Trophoblast cell (in vitro differentiated cells and primary cell): ENCODE data around the gene NTN5.
"Not testable (repeated sequence)": the region's sequence is repeated elsewhere in the genome, so short reads cannot be mapped to it uniquely, and the experiment has no call there.

Source experiments
- DNase-seq, 2 donors: peaks; one replicate each; pipeline ENCODE4 v3.0.0-alpha.2; 2016
- H2AFZ ChIP-seq: 2 replicates; pipeline ENCODE4 v1.6.1; 2013; ENCODE audit warnings: low read length, moderate library complexity, mild to moderate bottlenecking; ENCODE audit not compliant: insufficient read depth, poor library complexity
- H2AK5ac ChIP-seq: 2 replicates; pipeline ENCODE4 v1.6.1; 2013; ENCODE audit warnings: mild to moderate bottlenecking, low read length
- H2BK120ac ChIP-seq: 2 replicates; pipeline ENCODE4 v1.6.1; 2013; ENCODE audit warnings: low read length, mild to moderate bottlenecking, moderate library complexity; ENCODE audit not compliant: insufficient read depth, poor library complexity
- H2BK12ac ChIP-seq: 2 replicates; pipeline ENCODE4 v1.6.1; 2013; ENCODE audit warnings: mild to moderate bottlenecking, low read length, moderate library complexity
- H2BK5ac ChIP-seq: 2 replicates; pipeline ENCODE4 v1.6.1; 2013; ENCODE audit warnings: low read length, low read depth, moderate library complexity, mild to moderate bottlenecking; ENCODE audit not compliant: poor library complexity
- H3K14ac ChIP-seq: 2 replicates; pipeline ENCODE4 v1.6.1; 2013; ENCODE audit warnings: mild to moderate bottlenecking, low read length
- H3K18ac ChIP-seq: 2 replicates; pipeline ENCODE4 v1.6.1; 2013; ENCODE audit warnings: mild to moderate bottlenecking, low read length
- H3K23ac ChIP-seq: 2 replicates; pipeline ENCODE4 v1.6.1; 2013; ENCODE audit warnings: low read length
- H3K27ac ChIP-seq: 2 replicates; pipeline ENCODE4 v1.5.1; 2013; ENCODE audit warnings: low read depth, mild to moderate bottlenecking, inconsistent platforms, low read length, moderate library complexity
- H3K27me3 ChIP-seq: 2 replicates; pipeline ENCODE4 v1.6.1; 2013; ENCODE audit warnings: inconsistent platforms, mild to moderate bottlenecking, low read length, moderate library complexity; ENCODE audit not compliant: insufficient read depth
- H3K36me3 ChIP-seq, 2 experiments: 1 replicate in 1 of 2; 2 replicates in 1 of 2; pipeline ENCODE4 v1.6.1; 2013; ENCODE audit warnings: low read length in 2 of 2, mild to moderate bottlenecking in 2 of 2, moderate library complexity in 1 of 2; ENCODE audit not compliant: insufficient read depth in 2 of 2, control insufficient read depth in 1 of 2
- H3K4ac ChIP-seq: 2 replicates; pipeline ENCODE4 v1.6.1; 2013; ENCODE audit warnings: low read depth, mild to moderate bottlenecking, low read length, moderate library complexity
- H3K4me1 ChIP-seq, 2 experiments: 1 replicate in 1 of 2; 2 replicates in 1 of 2; pipeline ENCODE4 v1.6.1; 2013; ENCODE audit warnings: low read length in 2 of 2, mild to moderate bottlenecking in 2 of 2, moderate library complexity in 1 of 2; ENCODE audit not compliant: insufficient read depth in 2 of 2, control insufficient read depth in 1 of 2
- H3K4me2 ChIP-seq: 2 replicates; pipeline ENCODE4 v1.6.1; 2013; ENCODE audit warnings: inconsistent platforms, mild to moderate bottlenecking, low read length, moderate library complexity
- H3K4me3 ChIP-seq: 2 replicates; pipeline ENCODE4 v1.5.1; 2013; ENCODE audit warnings: mild to moderate bottlenecking, low read depth, low read length, inconsistent platforms
- H3K79me1 ChIP-seq: one replicate; pipeline ENCODE4 v1.6.1; 2013; ENCODE audit warnings: low read length
- H3K79me2 ChIP-seq: 2 replicates; pipeline ENCODE4 v1.6.1; 2013; ENCODE audit warnings: low read length, mild to moderate bottlenecking; ENCODE audit not compliant: control insufficient read depth, insufficient read depth, poor library complexity
- H3K9ac ChIP-seq: 2 replicates; pipeline ENCODE4 v1.6.1; 2013; ENCODE audit warnings: mild to moderate bottlenecking, low read length
- H3K9me3 ChIP-seq: 2 replicates; pipeline ENCODE4 v1.6.1; 2013; ENCODE audit warnings: low read depth, mild to moderate bottlenecking, control low read depth, inconsistent platforms, low read length; ENCODE audit not compliant: insufficient read depth
- H4K12ac ChIP-seq: 2 replicates; pipeline ENCODE4 v1.6.1; 2013; ENCODE audit warnings: low read depth, mild to moderate bottlenecking, low read length, moderate library complexity
- H4K8ac ChIP-seq: 2 replicates; pipeline ENCODE4 v1.6.1; 2013; ENCODE audit warnings: low read depth, mild to moderate bottlenecking, low read length, moderate library complexity
- H4K91ac ChIP-seq: one replicate; pipeline ENCODE4 v1.6.1; 2013; ENCODE audit warnings: low read depth, mild to moderate bottlenecking, low read length, moderate library complexity
- WGBS: extraction: QIAGEN DNeasy Blood & Tissue Kit; methylation state at CpG from one replicate; pipeline ENCODE4 v1.1.7; 2013; ENCODE audit warnings: missing lambda C conversion rate; ENCODE audit not compliant: insufficient read length, insufficient coverage; ENCODE audit errors: extremely low coverage; 5-methylcytosine and 5-hydroxymethylcytosine counted together

NTN5 gene

DNA sequence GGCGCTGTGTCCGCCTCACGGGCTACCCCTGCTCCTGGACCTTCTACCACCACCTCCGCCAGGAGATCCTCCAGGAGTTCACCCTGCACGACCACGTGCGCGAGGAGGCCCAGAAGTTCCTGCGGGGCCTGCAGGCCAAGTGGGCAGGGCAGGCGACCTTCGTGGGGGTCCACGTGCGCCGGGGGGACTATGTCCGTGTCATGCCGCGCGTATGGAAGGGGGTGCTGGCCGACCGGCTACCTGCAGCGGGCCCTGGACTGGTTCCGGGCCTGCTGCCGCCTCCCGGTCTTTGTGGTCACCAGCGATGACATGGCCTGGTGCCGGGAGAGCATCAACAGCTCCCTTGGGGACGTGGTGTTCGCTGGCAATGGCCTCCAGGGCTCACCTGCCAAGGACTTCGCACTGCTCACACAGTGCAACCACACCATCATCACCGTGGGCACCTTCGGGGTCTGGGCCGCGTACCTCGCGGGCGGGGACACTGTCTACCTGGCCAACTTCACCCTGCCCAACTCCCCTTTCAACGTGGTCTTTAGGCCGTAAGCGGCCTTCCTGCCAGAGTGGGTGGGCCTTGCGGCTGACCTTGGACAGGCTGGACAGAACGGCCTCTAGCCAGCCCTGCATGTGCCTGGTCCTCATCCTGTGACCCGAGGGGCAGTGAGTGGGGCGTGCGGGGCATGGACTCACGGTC lies 7.8 kb upstream of the NTN5 start:
- H4K91ac ChIP-seq = no peak overlapping the region
- DNase-seq = no peak
- H2BK5ac ChIP-seq = no peak overlapping the region
- no peaks in the 10 kb centered on the region for H3K9me3 ChIP-seq
- no peak overlapping the region for H4K8ac ChIP-seq
- H3K23ac ChIP-seq = no peak overlapping the region
- H3K4me2 ChIP-seq = no peak overlapping the region
- no peak overlapping the region for H2BK12ac ChIP-seq
- H2BK120ac ChIP-seq = no peak overlapping the region
- no peak overlapping the region for H3K4ac ChIP-seq
- no peaks in the 10 kb centered on the region for H3K36me3 ChIP-seq
- H3K79me1 ChIP-seq = no peaks in the 10 kb centered on the region
- H3K9ac ChIP-seq = no peak overlapping the region
- no peak overlapping the region for H4K12ac ChIP-seq
- no peaks in the 10 kb centered on the region for H3K4me1 ChIP-seq
- no peak overlapping the region for H2AK5ac ChIP-seq
- H3K4me3 ChIP-seq = no peak overlapping the region
- no peak overlapping the region for H2AFZ ChIP-seq
- H3K27me3 ChIP-seq = no peaks in the 10 kb centered on the region
- H3K79me2 ChIP-seq = no peaks in the 10 kb centered on the region
- H3K27ac ChIP-seq = no peak overlapping the region
- no peak overlapping the region for H3K14ac ChIP-seq
- WGBS = no CpG with 5 or more reads among the region's 45 CpGs
- H3K18ac ChIP-seq = no peak overlapping the region

DNA sequence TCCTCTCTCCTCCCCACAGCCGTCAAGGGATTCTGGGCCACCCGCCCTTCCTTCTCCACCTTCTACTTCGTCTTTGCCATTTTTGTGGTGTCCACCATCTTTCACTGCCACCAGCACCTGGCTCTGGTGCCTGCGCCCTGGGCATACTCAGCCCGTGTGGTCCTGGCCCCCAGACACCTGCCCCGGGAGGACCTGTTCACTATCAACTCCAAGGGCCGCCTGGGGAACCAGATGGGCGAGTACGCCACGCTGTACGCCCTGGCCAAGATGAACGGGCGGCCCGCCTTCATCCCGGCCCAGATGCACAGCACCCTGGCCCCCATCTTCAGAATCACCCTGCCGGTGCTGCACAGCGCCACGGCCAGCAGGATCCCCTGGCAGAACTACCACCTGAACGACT lies 7.2 kb upstream of the NTN5 start:
- not testable (repeated sequence) for H2BK5ac ChIP-seq, H3K23ac ChIP-seq, H4K91ac ChIP-seq, H4K12ac ChIP-seq, H3K9ac ChIP-seq, H3K36me3 ChIP-seq, DNase-seq, H3K27ac ChIP-seq, H2AK5ac ChIP-seq, H2AFZ ChIP-seq, H2BK120ac ChIP-seq, H3K4me3 ChIP-seq, H3K4ac ChIP-seq, H3K79me2 ChIP-seq, H3K79me1 ChIP-seq, H3K4me1 ChIP-seq, H3K4me2 ChIP-seq, H2BK12ac ChIP-seq, H3K9me3 ChIP-seq, H3K14ac ChIP-seq, H3K27me3 ChIP-seq, H3K18ac ChIP-seq, H4K8ac ChIP-seq
- no CpG with 5 or more reads among the region's 19 CpGs for WGBS

DNA sequence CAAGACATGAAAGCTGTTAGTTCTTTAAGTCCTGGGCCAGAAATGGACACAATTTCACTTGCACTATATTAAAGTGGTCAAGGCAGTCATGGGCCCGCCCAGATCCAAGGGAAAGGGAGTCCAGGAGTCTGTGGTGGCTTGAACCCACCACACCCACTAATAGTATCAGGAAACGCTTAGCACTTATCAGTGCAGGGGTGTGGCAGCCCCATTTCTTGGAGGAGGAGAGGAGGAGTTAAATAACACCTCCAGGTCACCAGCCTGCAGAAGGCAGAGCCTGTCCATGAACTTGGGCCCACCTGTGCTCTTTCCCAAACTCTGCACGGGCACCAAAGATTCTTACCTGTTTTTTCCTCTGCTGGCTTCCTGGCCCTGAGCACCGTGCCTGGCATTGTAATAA lies 5.4 kb upstream of the NTN5 start:
- Histone ChIP-seq H2BK5ac (no peak overlapping the region), H4K8ac (no peak overlapping the region), H3K9ac (no peak overlapping the region), H2BK12ac (no peak overlapping the region), H3K4me3 (no peak overlapping the region), H3K36me3 (no peaks in the 10 kb centered on the region), H2AFZ (no peak overlapping the region), H3K9me3 (no peaks in the 10 kb centered on the region), H2BK120ac (no peak overlapping the region), H3K79me2 (no peaks in the 10 kb centered on the region), H3K79me1 (no peaks in the 10 kb centered on the region), H3K23ac (no peak overlapping the region), H4K91ac (no peak overlapping the region), H3K4me2 (no peak overlapping the region), H2AK5ac (no peak overlapping the region), H3K14ac (no peak overlapping the region), H3K27me3 (no peaks in the 10 kb centered on the region), H4K12ac (no peak overlapping the region), H3K4ac (no peak overlapping the region), H3K27ac (no peak overlapping the region), H3K4me1 (no peaks in the 10 kb centered on the region), H3K18ac (no peak overlapping the region)
- no CpG with 5 or more reads among the region's 4 CpGs for WGBS
- no peak for DNase-seq

DNA sequence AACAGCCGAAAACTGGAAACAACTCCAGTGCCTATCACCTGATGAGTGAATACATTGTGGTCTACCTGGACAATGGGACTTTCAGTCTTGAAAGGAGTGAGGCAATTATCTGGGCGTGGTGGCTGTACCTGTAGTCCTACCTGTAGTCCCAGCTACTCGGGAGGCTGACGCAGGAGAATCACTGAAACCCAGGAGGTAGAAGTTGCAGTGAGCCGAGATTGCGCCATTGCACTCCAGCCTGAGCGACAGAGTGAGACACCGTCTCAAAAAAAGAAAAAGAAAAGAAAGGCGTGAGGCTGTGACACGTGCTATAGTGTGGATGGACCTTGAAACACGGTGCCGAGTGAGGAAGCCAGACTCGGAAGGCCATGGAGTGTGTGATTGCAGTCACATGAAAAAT lies 4.1 kb upstream of the NTN5 start:
- no peaks in the 10 kb centered on the region for H3K27me3 ChIP-seq
- H4K91ac ChIP-seq = no peak overlapping the region
- no peak overlapping the region for H4K8ac ChIP-seq
- H3K79me1 ChIP-seq = no peaks in the 10 kb centered on the region
- H3K9me3 ChIP-seq = no peaks in the 10 kb centered on the region
- no peak overlapping the region for H2BK120ac ChIP-seq
- peak; percentile 39 to 60 for DNase-seq
- H2AK5ac ChIP-seq = no peak overlapping the region
- H3K9ac ChIP-seq = no peak overlapping the region
- H3K4me2 ChIP-seq = no peak overlapping the region
- no peak overlapping the region for H2BK12ac ChIP-seq
- no peaks in the 10 kb centered on the region for H3K4me1 ChIP-seq
- H3K4ac ChIP-seq = no peak overlapping the region
- WGBS = no CpG with 5 or more reads among the region's 13 CpGs
- H3K4me3 ChIP-seq = no peak overlapping the region
- H3K23ac ChIP-seq = no peak overlapping the region
- H3K14ac ChIP-seq = no peak overlapping the region
- no peak overlapping the region for H2BK5ac ChIP-seq
- no peak overlapping the region for H3K18ac ChIP-seq
- no peak overlapping the region for H4K12ac ChIP-seq
- H3K27ac ChIP-seq = no peak overlapping the region
- no peak overlapping the region for H2AFZ ChIP-seq
- H3K79me2 ChIP-seq = no peaks in the 10 kb centered on the region
- H3K36me3 ChIP-seq = no peaks in the 10 kb centered on the region
